Renal cortical epithelial cell (primary cell): Measurements from ENCODE around the gene FOCAD. TPM values are rescaled to one million over a fixed set of nuclear protein-coding genes. Genes with fewer than 3 reads are reported as not detected.

Experiments used
- DNase-seq: peaks from one replicate; pipeline ENCODE4 v3.0.0-alpha.2; 2011; ENCODE audit warnings: low read depth
- total RNA-seq: library from RNA; depleted of rRNA; stranded (reverse); fragments of >200 nt; gene quantifications from 2 replicates; pipeline ENCODE4 v1.2.3, GENCODE V29; 2014

Gene FOCAD
- total RNA-seq, 1 donor from 2014 or later: 118 TPM

DNA sequence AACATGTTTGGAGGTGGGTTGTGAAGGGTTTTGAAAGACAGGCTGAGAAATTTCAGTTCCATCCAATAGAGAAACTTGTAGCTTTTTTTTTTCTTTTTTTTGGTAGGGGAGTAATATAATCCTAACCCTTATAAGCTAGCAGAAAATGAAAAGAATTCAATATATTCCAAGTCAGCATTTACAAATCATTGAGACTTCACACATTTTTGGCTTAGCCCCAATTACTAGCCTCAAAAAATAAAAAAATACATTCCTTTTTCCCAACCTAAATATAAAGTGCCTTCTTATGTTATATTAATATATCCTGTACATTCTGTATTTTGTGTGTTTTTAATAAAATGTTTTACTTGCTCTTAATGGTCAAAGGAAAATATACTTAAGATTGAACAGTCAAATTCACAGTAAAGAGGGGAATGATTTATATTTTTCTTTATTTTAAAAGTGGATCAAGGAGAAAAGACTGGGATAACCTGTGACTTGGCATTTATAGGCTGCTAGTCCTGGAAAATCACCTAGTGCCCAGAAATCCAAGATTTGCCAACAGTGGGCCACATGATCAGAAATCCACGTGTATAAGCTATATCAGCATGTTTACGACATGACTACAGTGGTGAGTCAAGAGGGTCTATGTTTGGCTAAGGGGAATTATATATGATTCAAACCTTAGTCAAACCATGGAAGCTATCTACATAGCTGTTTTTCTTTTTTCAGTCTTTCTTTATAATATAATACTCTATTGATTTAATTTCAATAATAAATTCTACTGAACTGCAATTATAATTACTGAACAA, 332.8 kb downstream of the FOCAD start:
- peak; percentile 9 for DNase-seq

DNA sequence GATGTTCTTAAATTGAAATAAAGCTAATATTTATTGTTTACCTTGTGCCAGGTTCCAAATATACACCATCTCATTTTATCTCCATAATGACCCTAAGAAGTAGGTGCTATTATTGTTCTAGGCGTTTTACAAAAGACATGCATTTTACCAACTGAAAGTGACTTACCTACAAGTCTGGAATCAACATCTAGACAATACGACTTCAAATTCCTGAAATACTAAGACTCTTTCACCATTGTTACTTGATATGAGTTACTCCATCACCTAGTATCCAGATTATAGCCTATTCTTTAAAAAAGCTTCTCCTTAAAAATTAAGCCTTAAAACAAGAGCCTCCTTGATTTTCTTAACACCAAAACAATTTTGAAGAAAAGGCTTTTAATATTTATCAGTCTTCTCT, 334.1 kb downstream of the FOCAD start:
- no peak for DNase-seq

DNA sequence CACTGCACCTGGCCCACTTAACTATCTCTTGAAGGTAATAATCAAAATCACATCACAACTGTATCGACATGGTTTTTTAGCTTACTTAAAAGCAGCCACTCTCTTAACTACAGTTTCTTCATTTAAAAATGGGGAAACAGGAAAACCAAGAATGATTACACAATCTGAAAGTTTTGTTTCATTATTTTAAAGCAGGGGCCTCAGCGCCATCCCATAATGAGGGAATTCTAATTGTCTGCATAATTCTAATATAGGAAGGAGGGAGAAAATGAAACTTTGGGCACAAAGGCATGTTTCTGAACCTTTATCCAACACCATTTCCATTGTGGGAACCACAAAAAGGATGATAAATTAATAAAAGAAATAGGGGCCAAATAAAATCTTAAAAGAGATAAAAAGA, 339.8 kb downstream of the FOCAD start:
- DNase-seq: no peak

DNA sequence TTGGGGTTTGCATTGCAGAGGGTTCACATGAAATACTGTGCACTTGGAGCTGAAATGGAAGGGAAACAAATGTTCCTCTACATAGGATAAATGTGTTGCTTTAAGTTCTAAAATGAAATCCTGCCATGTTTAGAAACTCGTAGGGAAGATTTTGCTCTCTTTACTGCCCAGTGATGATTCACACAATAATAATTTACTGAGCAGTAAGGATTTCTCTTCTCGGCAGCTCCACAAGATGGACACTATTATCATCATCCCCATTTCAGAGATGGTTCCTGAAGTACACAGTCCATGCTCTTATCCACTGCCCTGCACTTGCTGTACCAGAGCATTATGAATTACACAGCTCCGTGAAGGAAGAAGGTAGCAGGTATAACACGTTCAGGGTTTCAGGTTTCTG, 343.2 kb downstream of the FOCAD start:
- DNase-seq: no peak

DNA sequence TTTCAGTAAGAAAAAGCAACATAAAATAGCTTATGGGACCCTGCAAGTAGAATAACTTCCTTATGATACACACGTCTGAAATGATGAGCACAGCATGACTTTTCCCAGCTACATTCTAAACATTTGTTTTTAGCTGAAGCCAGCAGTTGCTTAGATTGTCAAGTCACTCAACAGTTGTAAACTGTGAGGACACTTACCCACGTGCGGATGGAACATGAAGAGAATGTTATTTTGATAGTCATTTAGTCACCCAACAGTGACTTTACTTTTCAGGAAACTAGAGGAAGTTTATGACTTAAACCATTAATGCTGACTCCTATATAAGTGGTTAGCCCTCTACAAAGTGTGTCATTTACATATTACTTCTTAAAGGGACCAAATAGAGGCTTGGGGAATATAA, 344.4 kb downstream of the FOCAD start:
- DNase-seq: no peak

DNA sequence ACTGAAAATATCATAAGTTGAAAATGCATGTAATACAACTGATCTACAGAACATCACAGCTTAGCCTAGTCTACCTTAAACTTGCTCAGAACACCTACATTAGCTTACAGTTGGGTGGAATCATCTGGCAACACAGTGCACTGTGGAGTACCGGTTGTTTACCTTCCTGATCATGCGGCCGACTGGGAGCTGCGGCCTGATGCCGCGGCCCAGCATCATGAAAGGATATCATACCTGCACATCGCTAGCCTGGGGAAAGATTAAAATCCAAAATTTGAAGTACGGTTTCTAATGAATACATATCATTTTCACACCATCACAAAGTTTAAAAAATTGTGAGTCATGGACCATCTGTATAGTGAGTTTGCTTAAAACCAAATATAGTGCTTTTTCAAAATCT, 345.6 kb downstream of the FOCAD start:
- DNase-seq: no peak

DNA sequence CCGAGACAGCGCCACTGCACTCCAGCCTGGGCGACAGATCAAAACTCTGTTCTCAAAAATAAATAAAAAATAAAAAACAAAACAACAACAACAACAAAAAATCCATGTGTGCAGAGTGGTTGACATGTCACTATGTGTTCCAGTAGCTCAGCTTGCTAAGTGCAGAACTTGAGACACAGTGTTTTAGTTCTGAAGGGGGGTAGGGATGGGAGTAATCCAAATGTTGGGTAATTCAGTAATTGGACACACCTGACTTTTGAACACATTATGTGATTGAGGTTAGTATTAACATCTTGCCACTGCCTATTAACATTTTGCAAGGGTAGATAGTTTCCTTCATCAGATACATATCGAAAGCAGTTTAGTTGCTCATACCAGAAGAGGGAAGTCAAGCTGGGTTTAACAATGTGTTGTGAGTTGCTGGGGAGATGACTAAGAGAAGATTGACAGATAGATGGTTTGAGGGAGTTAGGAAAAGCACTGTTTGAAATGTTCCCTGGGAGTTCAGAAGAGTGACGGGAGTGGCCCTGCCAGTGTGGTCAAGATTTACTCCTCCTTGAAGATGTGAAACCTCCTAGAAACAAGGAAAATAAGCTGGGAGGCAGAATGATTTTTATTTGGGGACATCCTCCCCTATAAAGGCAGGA, 346.5 kb downstream of the FOCAD start:
- peak; percentile 74 for DNase-seq

DNA sequence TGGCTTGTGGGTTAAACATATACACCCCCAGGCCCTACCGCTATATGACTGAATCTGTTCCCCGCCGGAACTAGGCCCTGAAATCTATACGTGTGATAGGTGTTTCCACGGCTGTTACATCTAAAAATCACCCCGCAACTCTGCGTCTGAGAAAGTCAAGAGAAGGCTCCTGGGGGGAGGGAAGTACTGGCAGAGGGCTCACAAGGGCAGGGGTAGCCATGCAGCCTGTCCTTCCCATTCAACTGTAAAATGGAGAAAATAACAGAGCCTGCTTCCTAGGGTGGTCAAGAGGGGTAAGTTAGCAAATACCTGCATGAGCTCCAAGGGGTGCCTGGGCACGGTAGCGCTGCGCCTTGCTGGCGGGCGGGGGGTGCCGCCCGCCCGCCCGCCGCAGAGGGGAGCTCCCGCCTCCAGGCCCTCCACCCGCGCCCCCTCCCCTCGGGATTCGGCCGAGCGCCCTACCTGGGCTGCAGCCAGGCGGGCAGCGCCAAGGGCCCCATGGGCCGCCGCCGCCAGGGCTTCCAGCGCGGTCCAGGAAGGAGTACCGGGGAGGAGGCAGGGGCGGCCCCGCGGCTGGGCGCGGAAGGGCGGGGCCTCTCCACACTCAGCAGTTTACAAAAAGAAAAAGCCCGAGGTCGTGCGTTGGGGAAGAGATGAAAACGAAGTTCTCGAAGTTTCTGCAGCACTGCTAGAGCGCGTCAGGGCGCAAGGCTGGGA, 347.2 kb downstream of the FOCAD start, which contains the start of gene HACD4:
Gene HACD4, minus strand, starts transcription at position 550 of the 717 bp plus-strand sequence. Its CDS starts 50 bp downstream, at position 500.
- no peak for DNase-seq

DNA sequence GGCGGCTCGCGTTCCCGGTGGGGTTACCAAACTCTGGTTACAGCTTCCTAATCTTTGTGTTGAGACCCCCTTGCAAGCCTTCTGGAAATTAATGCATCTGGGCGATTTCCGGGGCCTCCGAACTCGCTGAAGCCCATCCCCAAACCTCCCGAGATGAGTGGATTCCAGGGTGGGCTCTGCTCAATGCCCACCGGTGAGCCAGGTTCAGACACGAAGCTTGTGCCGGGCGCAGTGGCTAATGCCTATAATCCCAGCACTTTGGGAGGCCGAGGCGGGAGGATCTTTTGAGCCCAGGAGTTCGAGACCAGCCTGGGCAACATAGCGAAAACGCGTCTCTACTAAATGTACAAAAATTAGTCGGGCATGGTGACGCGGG, 347.7 kb downstream of the FOCAD start:
- DNase-seq: no peak

DNA sequence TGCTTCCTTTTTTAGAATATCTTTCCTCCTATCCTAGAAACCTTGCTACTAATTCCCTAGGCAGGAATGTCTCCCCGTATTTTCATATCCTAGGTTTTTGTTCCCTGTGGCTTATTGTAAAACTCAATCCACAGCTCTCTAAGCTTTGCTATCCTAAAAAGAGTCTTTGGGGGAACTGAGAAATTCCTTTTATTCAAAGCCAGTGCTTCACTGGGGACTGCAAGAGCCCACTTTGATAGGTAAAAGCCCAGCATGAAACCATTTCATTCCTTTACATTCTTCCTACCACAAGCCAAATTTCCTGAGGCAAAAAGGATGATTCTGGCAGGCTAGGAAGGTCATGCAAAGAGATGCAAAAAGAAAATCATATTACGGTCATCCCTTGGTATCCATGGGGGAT, 353.2 kb downstream of the FOCAD start:
- DNase-seq: no peak

DNA sequence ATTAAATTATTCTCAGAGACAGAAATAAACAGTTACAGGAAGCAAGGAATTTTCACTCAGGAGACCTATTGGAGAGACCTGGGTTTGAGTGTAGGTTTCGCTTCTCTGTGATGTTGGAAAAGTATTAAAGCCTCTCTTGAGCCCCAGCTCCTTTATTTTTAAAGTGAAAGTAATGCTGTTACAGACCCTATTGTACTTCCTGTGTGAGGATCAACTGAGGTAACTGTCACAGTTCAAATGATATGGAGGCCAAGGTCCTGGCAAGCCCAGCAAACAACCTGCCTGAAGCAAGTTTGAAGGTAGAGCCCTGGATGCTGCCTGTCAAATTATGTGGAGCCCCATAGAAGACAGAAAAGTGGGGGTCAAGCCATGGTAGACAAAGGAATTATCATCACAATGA, 355.2 kb downstream of the FOCAD start:
- DNase-seq: no peak

DNA sequence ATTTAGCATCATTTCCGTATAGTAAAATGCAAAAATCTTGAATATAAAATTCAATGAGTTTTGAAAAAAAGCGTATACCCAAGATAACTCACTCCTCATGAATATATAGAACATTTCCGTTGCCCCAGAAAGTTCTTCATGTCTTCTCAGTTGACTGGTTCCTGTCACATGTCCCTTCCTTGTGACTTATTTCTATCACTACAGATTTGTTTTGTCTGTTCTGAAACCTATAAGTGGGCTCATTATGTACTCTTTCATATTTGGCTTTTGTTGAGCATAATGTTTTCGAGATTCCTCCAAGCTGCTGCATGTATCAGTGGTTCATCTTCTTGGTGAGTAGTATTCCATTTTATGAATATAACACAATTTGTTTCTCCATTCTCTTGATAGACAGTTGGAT, 358.4 kb downstream of the FOCAD start:
- no peak for DNase-seq

DNA sequence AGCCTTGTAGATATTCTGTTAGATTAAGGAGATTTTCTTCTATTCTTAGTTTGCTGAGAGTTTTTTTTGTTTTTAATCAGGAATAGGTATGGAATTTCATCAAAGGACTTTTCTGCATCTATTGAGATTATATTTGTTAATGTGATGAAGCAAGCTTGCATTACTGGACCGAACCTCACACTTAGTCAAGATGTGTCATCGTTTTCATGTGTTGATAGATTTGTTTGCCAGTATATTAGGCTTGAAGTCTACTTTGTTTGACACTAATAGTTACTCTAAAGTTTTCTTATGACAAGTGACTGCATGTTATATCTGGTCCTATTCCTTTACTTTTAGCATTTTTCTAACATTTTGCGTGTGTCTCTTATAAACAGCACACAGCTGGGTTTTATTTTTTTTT, 359.8 kb downstream of the FOCAD start:
- DNase-seq: no peak

Other genes starting within 250 kb of the FOCAD start
- gene MLLT3, start 61.8 kb upstream of the FOCAD start, total RNA-seq: 40.0 and 54.5 TPM in 2 replicates